Measurements from ENCODE around the gene HOXA2.

The HOXA2 gene

DNA sequence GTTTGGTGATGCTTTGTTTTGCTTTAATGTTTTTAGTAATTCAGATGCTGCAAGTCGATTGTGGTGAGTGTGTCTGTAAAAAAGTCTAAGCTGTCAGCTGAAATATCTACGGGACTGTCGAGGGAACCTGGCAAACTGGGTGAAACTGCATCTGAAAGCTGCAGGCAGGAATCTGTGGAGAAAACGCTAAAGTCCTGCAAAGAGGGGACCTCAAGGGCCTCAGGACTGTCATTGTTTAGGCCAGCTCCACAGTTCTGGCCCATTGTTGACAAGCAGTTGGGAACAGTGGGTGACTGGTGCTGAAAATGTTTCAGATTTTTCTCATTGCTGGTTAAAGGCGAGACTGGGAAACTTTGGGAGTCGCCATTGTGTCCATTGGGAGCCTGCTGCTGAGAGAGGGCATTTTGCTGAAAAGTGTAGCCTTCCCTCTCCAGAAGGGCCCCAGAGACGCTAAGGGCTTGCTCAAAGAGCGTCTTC is 1.8 kb downstream of the HOXA2 start:
- Histone ChIP-seq H3K27ac (ENCODE audit: extremely low read depth, low read depth, low read length) (no peak overlapping the region), H3K9me3 (ENCODE audit: control insufficient read depth, insufficient read depth, low read depth, low read length) (no peaks in the 10 kb centered on the region), H3K4me1 (ENCODE audit: control insufficient read depth, insufficient read depth, low read length) (peaks cover 7% of the 10 kb centered on the region; the same call in 1 of the 2 replicates), H3K36me3 (ENCODE audit: control insufficient read depth in 2 of 2, insufficient read depth in 1 of 2, low read length in 2 of 2) (peaks cover 12 to 28% of the 10 kb centered on the region in 2 experiments), H3K4me3 (ENCODE audit: low read depth, low read length) (no peak overlapping the region)
- POLR2A ChIA-PET: interaction anchor here (1.2 kb wide), 1 partner anchor 31 kb away, joined by 4 read pairs; no protein-coding TSS in a partner anchor
- peak; percentile 37; the same call in 1 of the 2 replicates for TF ChIP-seq ZBTB20 (tag by site-specific recombination; IDR thresholded peaks at IDR 0.05)
- TF ChIP-seq ZNF394 (tag by site-specific recombination; IDR thresholded peaks at IDR 0.05; ENCODE audit: borderline replicate concordance): no peak
- no peak for TF ChIP-seq ZNF16 (tag by site-specific recombination; IDR thresholded peaks at IDR 0.05; ENCODE audit: low read depth)
- CTCF ChIA-PET: interaction anchor here (0.9 kb wide), 1 partner anchor 43 kb away, joined by 3 read pairs; the partner anchor contains the start of gene HOXA5

GRCh38 chr7:27099453-27100370 is 2.8 kb downstream of the HOXA2 start:
- Histone ChIP-seq H3K27ac (ENCODE audit: extremely low read depth, low read depth, low read length) (no peak overlapping the region), H3K4me3 (ENCODE audit: low read depth, low read length) (no peak overlapping the region), H3K36me3 (ENCODE audit: control insufficient read depth in 2 of 2, insufficient read depth in 1 of 2, low read length in 2 of 2) (peaks cover 12 to 28% of the 10 kb centered on the region in 2 experiments), H3K4me1 (ENCODE audit: control insufficient read depth, insufficient read depth, low read length) (peaks cover 12% of the 10 kb centered on the region), H3K9me3 (ENCODE audit: control insufficient read depth, insufficient read depth, low read depth, low read length) (no peaks in the 10 kb centered on the region)
- CTCF ChIA-PET: interaction anchor here (0.9 to 1.3 kb wide), 3 partner anchors 44 to 50 kb away, joined by 3 to 5 read pairs (median 3); partner anchors contain the start of gene HOXA5
- TF ChIP-seq PBX3 (CRISPR knock-in tag; IDR thresholded peaks at IDR 0.05): no peak
- TF ChIP-seq ZNF664 (tag by site-specific recombination; IDR thresholded peaks at IDR 0.05): peak; percentile 71; the same call in 1 of the 2 replicates
- TF ChIP-seq ZNF16 (tag by site-specific recombination; IDR thresholded peaks at IDR 0.05; ENCODE audit: low read depth): no peak
- no peak for TF ChIP-seq ZNF354C (tag by site-specific recombination; IDR thresholded peaks at IDR 0.05; ENCODE audit: borderline replicate concordance, low read depth)
- peak; percentile 27 for TF ChIP-seq PRDM6 (tag by site-specific recombination; IDR thresholded peaks at IDR 0.05)
- TF ChIP-seq, protein P1, sequence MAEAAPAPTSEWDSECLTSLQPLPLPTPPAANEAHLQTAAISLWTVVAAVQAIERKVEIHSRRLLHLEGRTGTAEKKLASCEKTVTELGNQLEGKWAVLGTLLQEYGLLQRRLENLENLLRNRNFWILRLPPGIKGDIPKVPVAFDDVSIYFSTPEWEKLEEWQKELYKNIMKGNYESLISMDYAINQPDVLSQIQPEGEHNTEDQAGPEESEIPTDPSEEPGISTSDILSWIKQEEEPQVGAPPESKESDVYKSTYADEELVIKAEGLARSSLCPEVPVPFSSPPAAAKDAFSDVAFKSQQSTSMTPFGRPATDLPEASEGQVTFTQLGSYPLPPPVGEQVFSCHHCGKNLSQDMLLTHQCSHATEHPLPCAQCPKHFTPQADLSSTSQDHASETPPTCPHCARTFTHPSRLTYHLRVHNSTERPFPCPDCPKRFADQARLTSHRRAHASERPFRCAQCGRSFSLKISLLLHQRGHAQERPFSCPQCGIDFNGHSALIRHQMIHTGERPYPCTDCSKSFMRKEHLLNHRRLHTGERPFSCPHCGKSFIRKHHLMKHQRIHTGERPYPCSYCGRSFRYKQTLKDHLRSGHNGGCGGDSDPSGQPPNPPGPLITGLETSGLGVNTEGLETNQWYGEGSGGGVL (tag by site-specific recombination; IDR thresholded peaks at IDR 0.05): 0 out of 2 replicates have a peak, but pooled peaks have one; percentile 21
- TF ChIP-seq SCRT2 (tag by site-specific recombination; IDR thresholded peaks at IDR 0.05): peak; percentile 18
- TF ChIP-seq KLF8 (tag by site-specific recombination; IDR thresholded peaks at IDR 0.05): no peak
- TF ChIP-seq ZFHX2 (tag by site-specific recombination; conservative IDR thresholded peaks at IDR 0.05): peak; percentile 20; the same call in 1 of the 2 replicates
- POLR2A ChIA-PET: interaction anchor here (1.2 to 4.3 kb wide), 2 partner anchors 10 to 31 kb away, joined by 3 to 31 read pairs; partner anchors contain the start of gene HOXA4

Data from HEK293 (cell line).